ENCODE results near the gene RPS6KA5.
A peak's percentile ranks its signal among the peaks of the same experiment; 100 is the strongest.
"Not testable (repeated sequence)": the region's sequence is repeated elsewhere in the genome, so short reads cannot be mapped to it uniquely, and the experiment has no call there.

Gene RPS6KA5

GRCh38 chr14:91065266-91065665, 4.8 kb upstream of the RPS6KA5 start:
- no peak for DNase-seq (ENCODE audit: low spot score)

GRCh38 chr14:91063119-91063518, 2.7 kb upstream of the RPS6KA5 start:
- no peak for DNase-seq (ENCODE audit: low spot score)

GRCh38 chr14:91062600-91062999, 2.2 kb upstream of the RPS6KA5 start:
- no peak for DNase-seq (ENCODE audit: low spot score)

DNA sequence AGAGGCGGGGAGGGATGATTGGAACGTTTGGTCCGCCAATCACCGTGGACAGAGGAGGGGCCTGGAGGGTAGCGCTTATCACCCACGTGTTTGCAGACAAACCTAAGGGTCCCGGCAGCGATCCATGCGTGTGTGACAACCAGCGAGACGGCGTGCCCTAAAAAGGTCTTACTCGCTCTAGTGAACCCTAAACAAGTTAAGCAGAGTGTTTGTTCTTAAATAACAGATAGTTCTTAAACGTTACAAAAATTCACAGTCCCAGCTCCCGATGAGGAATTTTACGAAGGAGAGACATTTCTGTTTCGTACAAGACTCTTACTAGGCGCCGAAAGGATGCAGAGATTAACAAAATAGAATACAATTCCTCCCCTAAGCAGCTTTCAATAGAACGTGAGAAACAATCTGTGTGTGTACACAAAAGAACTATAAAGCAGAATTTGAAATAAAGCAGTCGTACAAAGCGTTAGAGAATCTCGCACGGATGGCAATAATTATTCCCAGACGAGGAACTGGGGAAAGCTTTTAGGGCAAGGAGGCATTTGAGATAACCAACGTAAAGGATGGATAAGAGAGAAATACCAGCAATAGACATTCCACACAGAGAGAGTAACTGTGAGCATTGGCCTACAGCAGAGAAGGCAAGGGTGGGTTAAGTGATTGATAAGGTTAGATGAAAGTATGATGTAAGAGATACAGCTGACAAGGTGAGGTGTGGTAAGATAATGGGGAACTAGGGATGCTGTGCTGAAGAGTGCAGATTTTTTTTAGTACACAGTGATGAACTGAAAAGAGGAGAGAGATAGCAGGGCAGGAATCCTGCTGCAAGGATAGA, 831 bp upstream of the RPS6KA5 start:
- no peak for DNase-seq (ENCODE audit: low spot score)

DNA sequence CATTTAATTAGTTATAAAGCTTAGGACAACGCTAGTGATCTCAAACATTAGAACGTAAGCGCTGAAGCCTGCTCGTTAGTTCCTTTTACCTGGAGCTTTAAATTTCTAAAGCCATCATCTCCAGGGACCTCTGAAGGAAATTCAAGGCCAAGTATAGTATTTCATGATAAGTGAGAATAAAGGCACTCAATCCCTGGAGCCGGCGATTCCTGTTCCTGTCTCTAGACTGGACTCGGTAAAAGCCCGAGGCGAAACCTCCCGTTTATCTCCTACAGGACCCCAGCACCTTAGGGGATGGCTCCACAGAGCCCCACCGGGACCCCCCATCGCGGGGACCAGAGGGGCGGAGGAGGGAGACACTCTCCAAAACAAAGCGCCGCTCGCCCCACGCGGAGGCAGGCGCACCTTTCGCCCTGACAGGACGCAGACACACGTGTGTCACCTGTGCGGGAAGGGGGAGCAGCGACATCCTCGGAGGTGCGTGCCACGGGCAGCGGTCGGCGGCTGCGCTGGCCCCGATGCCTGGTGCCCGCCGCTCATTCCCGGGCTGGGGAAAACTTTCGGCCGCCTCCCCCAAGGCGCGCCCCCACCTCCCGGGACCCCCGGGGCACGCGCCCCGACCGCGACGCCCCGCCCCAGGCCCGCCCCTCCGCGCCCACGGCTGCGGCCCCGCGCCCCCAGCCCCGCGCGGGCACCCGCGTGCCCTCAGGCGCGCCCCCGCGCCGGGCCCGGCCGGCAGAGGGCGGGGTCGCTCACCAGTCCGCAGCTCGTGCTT, 678 bp downstream of the RPS6KA5 start:
- DNase-seq (ENCODE audit: low spot score), result peak; percentile 74

GRCh38 chr14:91058042-91058581, 2.3 kb downstream of the RPS6KA5 start:
- no peak for DNase-seq (ENCODE audit: low spot score)

- no peak for DNase-seq (ENCODE audit: low spot score)
Observed at GRCh38 chr14:91056361-91056760, 4.1 kb downstream of the RPS6KA5 start.

- DNase-seq (ENCODE audit: low spot score), result no peak
Observed at GRCh38 chr14:91055016-91055415, 5.4 kb downstream of the RPS6KA5 start.

- DNase-seq (ENCODE audit: low spot score), result no peak
Observed at GRCh38 chr14:91048676-91049075, 11.8 kb downstream of the RPS6KA5 start.

- DNase-seq (ENCODE audit: low spot score), result no peak
Observed at GRCh38 chr14:91048265-91048664, 12.2 kb downstream of the RPS6KA5 start.

GRCh38 chr14:91047174-91047753, 13.2 kb downstream of the RPS6KA5 start:
- DNase-seq (ENCODE audit: low spot score), result no peak

DNA sequence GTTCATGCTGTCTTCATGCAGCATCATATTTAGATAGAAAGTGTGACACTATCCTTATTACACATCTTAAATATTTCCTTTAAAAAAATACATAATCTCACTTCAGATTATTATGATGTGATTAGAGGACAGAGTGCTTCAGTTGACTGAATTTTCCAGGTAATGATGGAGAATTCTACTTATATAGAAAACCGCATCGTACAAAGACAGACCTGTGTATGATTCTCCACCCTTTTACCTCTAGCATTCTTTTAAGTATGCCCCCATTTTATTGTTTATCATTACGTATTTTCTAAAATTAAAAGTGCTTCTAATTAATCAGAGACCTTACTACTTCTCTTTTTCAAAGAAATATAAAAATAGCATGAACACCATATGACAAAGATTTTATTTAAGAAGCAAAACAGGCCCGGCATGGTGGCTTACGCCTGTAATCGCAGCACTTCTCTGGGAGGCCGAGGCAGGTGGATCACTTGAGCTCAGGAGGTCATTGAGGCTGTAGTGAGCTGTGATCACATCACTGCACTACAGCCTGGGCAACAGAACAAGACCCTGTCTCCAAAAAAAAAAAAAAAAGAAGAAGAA, 13.9 kb downstream of the RPS6KA5 start:
- DNase-seq (ENCODE audit: low spot score), result no peak

GRCh38 chr14:91041450-91041849, 19.0 kb downstream of the RPS6KA5 start:
- DNase-seq (ENCODE audit: low spot score), result no peak

DNA sequence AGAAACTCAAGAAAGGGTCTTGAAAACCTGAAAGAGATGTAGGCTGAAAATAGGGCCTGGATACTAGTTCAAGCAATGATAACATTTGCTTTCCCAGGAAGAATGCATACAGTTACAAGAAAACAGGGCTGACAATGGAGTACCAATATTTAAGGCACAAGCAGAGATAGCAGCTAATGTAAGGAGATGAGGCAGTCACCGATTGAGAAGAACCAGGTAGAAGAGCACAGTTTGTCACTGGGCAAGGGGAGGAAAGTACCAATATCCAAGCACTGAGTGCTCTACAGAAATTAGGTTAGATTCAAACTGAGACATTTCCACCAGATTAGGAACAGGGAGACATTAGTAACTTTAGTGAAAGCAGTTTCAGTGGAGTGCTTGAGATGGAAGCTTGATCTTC, 19.9 kb downstream of the RPS6KA5 start:
- no peak for DNase-seq (ENCODE audit: low spot score)

GRCh38 chr14:91038439-91038838, 22.0 kb downstream of the RPS6KA5 start:
- DNase-seq (ENCODE audit: low spot score), result no peak

GRCh38 chr14:91036741-91037469, 23.5 kb downstream of the RPS6KA5 start:
- no peak for DNase-seq (ENCODE audit: low spot score)

DNA sequence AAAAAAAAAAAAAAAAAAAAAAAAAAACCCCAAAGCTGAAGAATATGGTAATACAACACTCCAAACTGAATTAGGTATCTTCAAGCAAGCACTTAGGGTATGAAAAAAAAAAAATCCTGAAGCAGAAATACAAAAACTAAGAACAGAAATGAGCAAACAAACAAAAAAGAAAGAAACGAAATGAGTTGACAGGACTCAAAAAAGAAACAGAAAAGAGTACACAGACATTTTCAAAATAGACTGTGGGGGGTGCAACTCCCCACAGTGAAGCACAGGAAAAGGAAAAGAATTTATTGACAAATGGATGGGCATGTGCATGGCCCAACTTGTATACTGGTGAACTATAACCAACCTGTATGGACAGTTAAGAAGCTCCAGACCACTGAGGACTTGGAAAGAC, 24.6 kb downstream of the RPS6KA5 start:
- no peak for DNase-seq (ENCODE audit: low spot score)

GRCh38 chr14:91034379-91034778, 26.1 kb downstream of the RPS6KA5 start:
- not testable (repeated sequence) for DNase-seq (ENCODE audit: low spot score)

GRCh38 chr14:91032248-91032647, 28.2 kb downstream of the RPS6KA5 start:
- no peak for DNase-seq (ENCODE audit: low spot score)

- DNase-seq (ENCODE audit: low spot score), result no peak
Observed at GRCh38 chr14:91031666-91032065, 28.8 kb downstream of the RPS6KA5 start.

DNA sequence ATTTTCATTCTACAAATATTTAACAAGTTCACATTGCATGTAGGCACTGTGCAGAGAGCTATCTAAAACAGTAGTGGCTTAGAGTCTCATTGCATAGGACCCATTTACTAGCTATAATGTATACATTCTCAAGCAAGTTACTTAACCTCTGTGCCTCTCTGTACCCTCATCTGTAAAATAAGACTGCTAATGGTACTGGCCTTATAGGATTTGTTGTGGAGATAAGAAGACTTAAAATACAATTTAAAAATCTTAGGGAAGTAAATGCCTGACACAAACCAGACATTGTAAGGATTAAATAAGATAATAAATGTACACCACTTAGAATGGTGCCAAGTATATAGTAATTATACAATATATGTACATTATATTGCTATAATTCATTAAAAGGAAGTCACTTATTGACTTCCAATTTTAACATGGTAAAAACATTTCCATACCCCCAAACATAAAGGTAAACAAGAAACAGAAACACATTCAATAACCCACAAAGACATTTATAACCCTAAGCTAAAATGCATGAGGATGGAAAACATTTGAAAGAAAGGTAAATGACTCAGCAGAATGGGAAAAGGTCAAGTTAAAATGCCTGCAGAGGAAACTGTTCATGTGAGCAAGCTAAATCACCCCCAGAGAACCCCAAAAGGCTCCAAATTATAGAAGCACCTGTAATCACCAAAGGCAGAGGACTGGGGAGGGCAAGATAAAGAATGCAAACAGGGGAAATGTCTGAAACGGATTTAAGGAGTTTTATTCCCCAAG, 30.8 kb downstream of the RPS6KA5 start:
- no peak for DNase-seq (ENCODE audit: low spot score)

Data from ecto neural progenitor cell (in vitro differentiated cells).